GM12878 (cell line): ENCODE measurements around the gene PEX26. TPM values are rescaled to one million over a fixed set of nuclear protein-coding genes. Genes with fewer than 3 reads are reported as not detected.

Experiments used
- ATAC-seq: fragments of 200-7000 bp; cut with Tn5 transposase; 3 replicates; pipeline ENCODE4 v1.9.1; 2020; ENCODE audit warnings: mild to moderate bottlenecking, moderate library complexity
- BruUV-seq: library from RNA; stranded (reverse); fragments of 400-500 nt; replicated peaks from 2 replicates; lab custom pipeline; 2021; lab: Mats Ljungman, UMichigan
- CTCF ChIA-PET: fragments of 300-600 bp; sonication (Branson Sonifier 250); formaldehyde crosslinking; extraction: SDS; loops from one replicate; lab custom pipeline; 2021; ENCODE audit warnings: inconsistent platforms; lab: Yijun Ruan, JAX
- POLR2A ChIA-PET: fragments of 350-600 bp; formaldehyde crosslinking; extraction: SDS; loops from one replicate; lab custom pipeline; 2021; ENCODE audit warnings: inconsistent platforms; lab: Charles Lee
- RAD21 ChIA-PET: fragments of 300-600 bp; sonication (Branson Sonifier 250); formaldehyde crosslinking; loops from one replicate; lab custom pipeline; 2023; ENCODE audit warnings: antibody characterized with exemption; ENCODE audit not compliant: unreplicated experiment; lab: Charles Lee
- SMC1A ChIA-PET: fragments of 300-600 bp; sonication (Branson Sonifier 250); formaldehyde crosslinking; loops from one replicate; lab custom pipeline; 2023; ENCODE audit not compliant: unreplicated experiment, uncharacterized antibody; lab: Charles Lee
- DNase-seq: peaks from one replicate; pipeline ENCODE4 v3.0.0-alpha.2; 2011; ENCODE audit warnings: low read depth, low spot score
- FAIRE-seq: peaks from 3 replicates; lab custom pipeline; 2011; peaks lifted over from hg19 to GRCh38; lab: Jason Lieb, UNC
- H2AFZ ChIP-seq: 2 replicates; pipeline ENCODE4 v1.6.0; 2011; ENCODE audit warnings: low read depth, low read length, control low read depth; ENCODE audit not compliant: control insufficient read depth
- H3K27ac ChIP-seq: 2 replicates; pipeline ENCODE4 v1.5.1; 2011; ENCODE audit warnings: control low read depth; ENCODE audit not compliant: control insufficient read depth, insufficient read depth
- H3K27me3 ChIP-seq, 2 experiments: replicated peaks in 1 of 2; 2 replicates each; pipeline versions ENCODE4 v1.6.0 to v1.6.1; 2011; ENCODE audit warnings: low read length in 1 of 2; ENCODE audit not compliant: control insufficient read depth in 2 of 2, insufficient read depth in 2 of 2
- H3K36me3 ChIP-seq, 2 experiments: 2 replicates each; pipeline ENCODE4 v1.5.1; 2011; ENCODE audit warnings: low read length in 1 of 2; ENCODE audit not compliant: control insufficient read depth in 2 of 2, insufficient read depth in 2 of 2
- H3K4me1 ChIP-seq: 2 replicates; pipeline ENCODE4 v1.6.1; 2011; ENCODE audit warnings: mild to moderate bottlenecking, low read length, moderate library complexity, mixed read lengths; ENCODE audit not compliant: control insufficient read depth, insufficient read depth
- H3K4me2 ChIP-seq: 2 replicates; pipeline ENCODE4 v1.6.0; 2011; ENCODE audit warnings: control low read depth; ENCODE audit not compliant: control insufficient read depth, insufficient read depth
- H3K4me3 ChIP-seq: fragments of 200-600 bp; sonication (generic); 2 replicates; pipeline ENCODE4 v1.5.1; 2016
- H3K79me2 ChIP-seq: 2 replicates; pipeline ENCODE4 v1.6.0; 2011; ENCODE audit warnings: low read length; ENCODE audit not compliant: control insufficient read depth, insufficient read depth
- H3K9ac ChIP-seq: 2 replicates; pipeline ENCODE4 v1.8.0; 2011; ENCODE audit warnings: low read length, control low read depth, mixed read lengths; ENCODE audit not compliant: control insufficient read depth, insufficient read depth
- H3K9me3 ChIP-seq: replicated peaks from 3 replicates; pipeline ENCODE4 v1.5.1; 2011; ENCODE audit warnings: mild to moderate bottlenecking, low read length; ENCODE audit not compliant: control insufficient read depth, insufficient read depth
- H4K20me1 ChIP-seq: 2 replicates; pipeline ENCODE4 v1.6.0; 2011; ENCODE audit not compliant: control insufficient read depth, insufficient read depth
- CBFB ChIP-seq: IDR thresholded peaks from 2 replicates; pipeline ENCODE4 v1.6.1; 2016; ENCODE audit warnings: antibody characterized with exemption, low read depth
- EGR1 ChIP-seq, 2 experiments: IDR thresholded peaks; 1 replicate in 1 of 2; 2 replicates in 1 of 2; pipeline ENCODE4 v1.6.1; 2011 to 2012; ENCODE audit warnings: low read depth in 2 of 2, low read length in 2 of 2, borderline replicate concordance in 1 of 2, mild to moderate bottlenecking in 1 of 2, moderate library complexity in 1 of 2
- ELK1 ChIP-seq: IDR thresholded peaks from 2 replicates; pipeline ENCODE4 v1.6.1; 2012; ENCODE audit warnings: low read depth, low read length, improper control_type of control experiment
- GATAD2B ChIP-seq: fragments of 450-650 bp; conservative IDR thresholded peaks from 2 replicates; pipeline ENCODE4 v1.6.1; 2017; ENCODE audit warnings: low read depth, mild to moderate bottlenecking, moderate library complexity
- MEF2B ChIP-seq: fragments of 450-650 bp; IDR thresholded peaks from 2 replicates; pipeline ENCODE4 v1.6.1; 2018; ENCODE audit warnings: mild to moderate bottlenecking, moderate library complexity; ENCODE audit not compliant: partially characterized antibody, poor library complexity, severe bottlenecking
- POLR2AphosphoS2 ChIP-seq: IDR thresholded peaks from 2 replicates; pipeline ENCODE4 v1.6.1; 2011; ENCODE audit warnings: low read depth, mild to moderate bottlenecking, low read length, improper control_type of control experiment, moderate library complexity
- RCOR1 ChIP-seq: conservative IDR thresholded peaks from 2 replicates; pipeline ENCODE4 v1.6.1; 2012; ENCODE audit warnings: low read depth, low read length, improper control_type of control experiment
- ZNF274 ChIP-seq: IDR thresholded peaks from one replicate; pipeline ENCODE4 v1.8.0; 2011; ENCODE audit not compliant: insufficient read length, insufficient read depth
- ZNF592 ChIP-seq: fragments of 450-650 bp; IDR thresholded peaks from 2 replicates; pipeline ENCODE4 v1.6.1; 2017; ENCODE audit warnings: mild to moderate bottlenecking, moderate library complexity
- WGBS: methylation state at CpG from one replicate; pipeline ENCODE4 v1.1.6; 2016; ENCODE audit warnings: low lambda C conversion rate; ENCODE audit not compliant: insufficient replicate concordance, insufficient coverage; ENCODE audit errors: missing lambda C conversion rate; 5-methylcytosine and 5-hydroxymethylcytosine counted together
- in situ Hi-C: fragments of 300-500 bp; cut with MboI; formaldehyde crosslinking; loops from 9 replicates; pipeline ENCODE4 v1.14.3; 2018; ENCODE audit warnings: mixed read lengths
- intact Hi-C: fragments of 100-400 bp; cut with micrococcal nuclease; formaldehyde crosslinking; loops from one replicate; pipeline ENCODE4 v1.14.2; 2022; ENCODE audit not compliant: unreplicated experiment
- polyA plus RNA-seq, 11 experiments: library from polyadenylated mRNA; depleted of rRNA in 4 of 11; unstranded in 6 of 11; stranded (reverse) in 5 of 11; fragments of >200 nt; fragmentation: Nextera tagmentation in 4 of 11; fragmentation: Illumina TruSeq in 1 of 11; extraction: Ambion mirVana in 4 of 11; extraction: Trizol in 1 of 11; gene quantifications; 1 replicate in 1 of 11; 2 replicates in 10 of 11; pipeline versions ENCODE4 v1.2.1 to v1.2.3, GENCODE V29; 2011 to 2016; ENCODE audit warnings: inconsistent platforms in 2 of 11, missing spikeins in 2 of 11, low read depth in 1 of 11
- total RNA-seq, 4 experiments: library from RNA; depleted of rRNA in 3 of 4; stranded (reverse); fragments of >200 nt in 3 of 4; fragmentation: Illumina TruSeq in 1 of 4; extraction: Trizol in 1 of 4; gene quantifications; 2 replicates each; pipeline versions ENCODE4 v1.2.1 to v1.2.3, GENCODE V29; 2013 to 2021
- TF ChIP-seq, protein P1 (sequence below): IDR thresholded peaks from 2 replicates; pipeline ENCODE4 v1.6.1; 2012; ENCODE audit warnings: mild to moderate bottlenecking, low read depth, low read length
- TF ChIP-seq, protein P2 (sequence below): IDR thresholded peaks from 2 replicates; pipeline ENCODE4 v1.6.1; 2012; ENCODE audit warnings: low read length, inconsistent platforms

Gene PEX26
- total and polyA plus RNA-seq, 10 of the 15 experiments (the other 5 are each of a cell fraction or from before 2014, with no cell fraction given): 0.79 to 50.8 (median 22.4) TPM

DNA sequence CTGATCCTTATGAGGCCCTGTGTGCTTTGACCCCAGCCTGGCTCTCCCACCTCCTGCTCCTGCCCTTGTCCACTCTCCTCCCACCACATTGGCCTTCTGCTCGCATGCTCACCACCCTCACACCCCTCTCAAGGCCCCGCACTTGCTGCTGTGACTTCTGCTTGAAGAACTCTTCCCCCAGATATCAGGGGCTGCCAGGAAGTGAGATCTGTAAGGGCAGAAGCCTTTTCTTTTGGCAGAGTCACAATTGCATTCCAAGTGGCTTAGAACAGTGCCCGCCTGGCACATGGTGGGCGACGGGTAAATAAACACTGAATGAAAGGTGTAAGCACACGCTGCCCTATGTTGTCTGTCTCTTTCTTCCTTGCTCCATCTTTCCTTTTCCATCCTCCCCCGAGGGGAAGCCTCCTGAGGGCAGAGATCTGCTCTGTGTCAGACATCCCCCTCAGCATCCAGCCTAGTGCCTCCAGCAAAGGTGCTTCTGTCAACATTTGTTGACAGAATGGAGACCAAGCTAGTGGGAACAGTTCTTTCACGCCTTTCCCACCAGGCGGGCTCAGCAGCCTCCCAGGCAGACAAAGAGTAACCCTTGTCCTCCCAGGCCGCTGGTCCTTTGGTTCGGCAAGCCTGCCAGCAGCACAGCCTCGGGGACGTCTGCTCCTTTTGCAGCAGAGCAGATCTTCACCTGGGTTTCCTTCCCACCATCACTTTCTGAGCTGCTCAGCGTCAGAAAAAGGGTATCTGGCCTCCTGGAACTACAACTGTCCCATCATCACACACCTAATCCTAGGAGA is 10.0 kb upstream of the PEX26 start:
- Histone ChIP-seq H3K4me2 (no peak overlapping the region), H3K4me1 (peaks cover 31% of the 10 kb centered on the region)
- in situ Hi-C loops: loop anchor here (5.0 kb wide), 1 partner anchor 235 kb away; no protein-coding TSS in a partner anchor
- TF ChIP-seq MEF2B (no peak), POLR2AphosphoS2 (no peak), CBFB (no peak), EGR1 (IDR thresholded peaks at IDR 0.05; ENCODE audit: borderline replicate concordance in 1 of 2, low read depth in 2 of 2, low read length in 2 of 2) (no peak), RCOR1 (no peak), ZNF592 (no peak), GATAD2B (no peak), ZNF274 (no peak), ELK1 (no peak)
- TF ChIP-seq, protein P1, sequence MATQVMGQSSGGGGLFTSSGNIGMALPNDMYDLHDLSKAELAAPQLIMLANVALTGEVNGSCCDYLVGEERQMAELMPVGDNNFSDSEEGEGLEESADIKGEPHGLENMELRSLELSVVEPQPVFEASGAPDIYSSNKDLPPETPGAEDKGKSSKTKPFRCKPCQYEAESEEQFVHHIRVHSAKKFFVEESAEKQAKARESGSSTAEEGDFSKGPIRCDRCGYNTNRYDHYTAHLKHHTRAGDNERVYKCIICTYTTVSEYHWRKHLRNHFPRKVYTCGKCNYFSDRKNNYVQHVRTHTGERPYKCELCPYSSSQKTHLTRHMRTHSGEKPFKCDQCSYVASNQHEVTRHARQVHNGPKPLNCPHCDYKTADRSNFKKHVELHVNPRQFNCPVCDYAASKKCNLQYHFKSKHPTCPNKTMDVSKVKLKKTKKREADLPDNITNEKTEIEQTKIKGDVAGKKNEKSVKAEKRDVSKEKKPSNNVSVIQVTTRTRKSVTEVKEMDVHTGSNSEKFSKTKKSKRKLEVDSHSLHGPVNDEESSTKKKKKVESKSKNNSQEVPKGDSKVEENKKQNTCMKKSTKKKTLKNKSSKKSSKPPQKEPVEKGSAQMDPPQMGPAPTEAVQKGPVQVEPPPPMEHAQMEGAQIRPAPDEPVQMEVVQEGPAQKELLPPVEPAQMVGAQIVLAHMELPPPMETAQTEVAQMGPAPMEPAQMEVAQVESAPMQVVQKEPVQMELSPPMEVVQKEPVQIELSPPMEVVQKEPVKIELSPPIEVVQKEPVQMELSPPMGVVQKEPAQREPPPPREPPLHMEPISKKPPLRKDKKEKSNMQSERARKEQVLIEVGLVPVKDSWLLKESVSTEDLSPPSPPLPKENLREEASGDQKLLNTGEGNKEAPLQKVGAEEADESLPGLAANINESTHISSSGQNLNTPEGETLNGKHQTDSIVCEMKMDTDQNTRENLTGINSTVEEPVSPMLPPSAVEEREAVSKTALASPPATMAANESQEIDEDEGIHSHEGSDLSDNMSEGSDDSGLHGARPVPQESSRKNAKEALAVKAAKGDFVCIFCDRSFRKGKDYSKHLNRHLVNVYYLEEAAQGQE: no peak
- TF ChIP-seq, protein P2, sequence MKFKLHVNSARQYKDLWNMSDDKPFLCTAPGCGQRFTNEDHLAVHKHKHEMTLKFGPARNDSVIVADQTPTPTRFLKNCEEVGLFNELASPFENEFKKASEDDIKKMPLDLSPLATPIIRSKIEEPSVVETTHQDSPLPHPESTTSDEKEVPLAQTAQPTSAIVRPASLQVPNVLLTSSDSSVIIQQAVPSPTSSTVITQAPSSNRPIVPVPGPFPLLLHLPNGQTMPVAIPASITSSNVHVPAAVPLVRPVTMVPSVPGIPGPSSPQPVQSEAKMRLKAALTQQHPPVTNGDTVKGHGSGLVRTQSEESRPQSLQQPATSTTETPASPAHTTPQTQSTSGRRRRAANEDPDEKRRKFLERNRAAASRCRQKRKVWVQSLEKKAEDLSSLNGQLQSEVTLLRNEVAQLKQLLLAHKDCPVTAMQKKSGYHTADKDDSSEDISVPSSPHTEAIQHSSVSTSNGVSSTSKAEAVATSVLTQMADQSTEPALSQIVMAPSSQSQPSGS: no peak

More for the DNA sequence above, 10.0 kb upstream of the PEX26 start:
- WGBS: 49% methylated on average over 14 of the region's 14 CpGs
- intact Hi-C loops: loop anchor here (5.0 kb wide), 1 partner anchor 40 kb away; no protein-coding TSS in a partner anchor
- ATAC-seq: no peak
- FAIRE-seq: no peak
- no peaks in the 10 kb centered on the region for H3K79me2 ChIP-seq
- BruUV-seq: no TSS peak
- no peak overlapping the region for H3K9ac ChIP-seq
- SMC1A ChIA-PET: interaction anchor here (1.4 to 8.7 kb wide), 2 partner anchors 9 to 11 kb away, joined by 7 to 67 read pairs; partner anchors contain the start of gene PEX26
- H3K4me3 ChIP-seq: no peak overlapping the region
- no peaks in the 10 kb centered on the region for H3K9me3 ChIP-seq
- POLR2A ChIA-PET: no interaction called here
- no peak overlapping the region for H2AFZ ChIP-seq
- H3K27ac ChIP-seq: no peak overlapping the region
- RAD21 ChIA-PET: interaction anchor here (3.3 to 3.5 kb wide), 2 partner anchors 9 to 11 kb away, joined by 18 to 33 read pairs; partner anchors contain the start of gene PEX26
- DNase-seq: no peak
- CTCF ChIA-PET: interaction anchor here (0.9 to 5.6 kb wide), 3 partner anchors 9 to 238 kb away, joined by 4 to 34 read pairs (median 10); partner anchors contain the start of gene PEX26
- H3K36me3 ChIP-seq: no peaks in the 10 kb centered on the region
- no peaks in the 10 kb centered on the region for H3K27me3 ChIP-seq
- H4K20me1 ChIP-seq: no peaks in the 10 kb centered on the region
